CD14-positive monocyte (primary cell): ENCODE results near the gene DPF3. TPM values are rescaled to one million over a fixed set of nuclear protein-coding genes. Genes with fewer than 3 reads are reported as not detected.
"Not testable (repeated sequence)": the region's sequence is repeated elsewhere in the genome, so short reads cannot be mapped to it uniquely, and the experiment has no call there.

Experiments
- DNase-seq, 3 donors: peaks; one replicate each; pipeline ENCODE4 v3.0.0-alpha.2; 2011 to 2022
- H2AFZ ChIP-seq: 2 replicates; pipeline ENCODE4 v1.6.0; 2012; ENCODE audit warnings: mild to moderate bottlenecking, low read depth, low read length, inconsistent platforms; ENCODE audit not compliant: insufficient read depth, poor library complexity, severe bottlenecking
- H3K27ac ChIP-seq, 2 donors: 1 replicate in 1 of 2; 2 replicates in 1 of 2; pipeline ENCODE4 v1.5.1; 2012 to 2013; ENCODE audit warnings: low read length in 2 of 2, control low read depth in 1 of 2, inconsistent platforms in 1 of 2, low read depth in 1 of 2, mild to moderate bottlenecking in 1 of 2
- H3K27me3 ChIP-seq, 2 donors: one replicate each; pipeline versions ENCODE4 v1.6.0 to v1.6.1; 2011 to 2013; ENCODE audit warnings: low read length in 2 of 2; ENCODE audit not compliant: control insufficient read depth in 2 of 2, insufficient read depth in 2 of 2
- H3K36me3 ChIP-seq, 2 donors: replicated peaks in 1 of 2; 1 replicate in 1 of 2; 2 replicates in 1 of 2; pipeline versions ENCODE4 v1.5.1 to v1.6.1; 2012 to 2013; ENCODE audit warnings: low read length in 2 of 2, control low read depth in 1 of 2, inconsistent platforms in 1 of 2, mild to moderate bottlenecking in 1 of 2; ENCODE audit not compliant: insufficient read depth in 2 of 2, control insufficient read depth in 1 of 2
- H3K4me1 ChIP-seq, 2 donors: 1 replicate in 1 of 2; 2 replicates in 1 of 2; pipeline versions ENCODE4 v1.5.1 to v1.6.1; 2012 to 2013; ENCODE audit warnings: low read length in 2 of 2, control low read depth in 1 of 2, inconsistent platforms in 1 of 2, mild to moderate bottlenecking in 1 of 2, moderate library complexity in 1 of 2; ENCODE audit not compliant: insufficient read depth in 2 of 2, control insufficient read depth in 1 of 2
- H3K4me2 ChIP-seq: replicated peaks from 2 replicates; pipeline ENCODE3; 2012; ENCODE audit warnings: low read length, moderate library complexity, mild to moderate bottlenecking; ENCODE audit not compliant: poor library complexity, severe bottlenecking; ENCODE audit errors: extremely low read depth
- H3K4me3 ChIP-seq, 3 experiments: fragments of 200-600 bp in 1 of 3; sonication (generic) in 1 of 3; replicated peaks in 1 of 3; 1 replicate in 2 of 3; 2 replicates in 1 of 3; pipeline ENCODE4 v1.5.1; 2011 to 2013; ENCODE audit warnings: low read length in 3 of 3, mild to moderate bottlenecking in 3 of 3, control low read depth in 2 of 3, low read depth in 2 of 3, inconsistent platforms in 1 of 3, moderate library complexity in 1 of 3
- H3K79me2 ChIP-seq: 2 replicates; pipeline ENCODE4 v1.6.0; 2012; ENCODE audit warnings: mild to moderate bottlenecking, control low read depth, inconsistent platforms, low read length, moderate library complexity; ENCODE audit not compliant: insufficient read depth
- H3K9ac ChIP-seq: 2 replicates; pipeline ENCODE4 v1.6.0; 2017; ENCODE audit warnings: low read length, mild to moderate bottlenecking; ENCODE audit not compliant: insufficient read depth, poor library complexity, severe bottlenecking
- H3K9me3 ChIP-seq, 2 donors: replicated peaks in 1 of 2; 1 replicate in 1 of 2; 2 replicates in 1 of 2; pipeline versions ENCODE4 v1.5.1 to v1.6.1; 2012 to 2013; ENCODE audit warnings: low read length in 2 of 2, control low read depth in 1 of 2; ENCODE audit not compliant: control insufficient read depth in 1 of 2, insufficient read depth in 1 of 2
- H4K20me1 ChIP-seq: 2 replicates; pipeline ENCODE4 v1.6.0; 2012; ENCODE audit warnings: mild to moderate bottlenecking, low read length, control low read depth, moderate library complexity; ENCODE audit not compliant: insufficient read depth
- H3K27ac Mint-ChIP-seq, 7 donors: one replicate each; pipeline ENCODE4 v1.8.0; 2020; ENCODE audit warnings: mild to moderate bottlenecking in 7 of 7, mixed read lengths in 7 of 7, moderate library complexity in 6 of 7, inconsistent platforms in 2 of 7
- H3K27me3 Mint-ChIP-seq, 3 donors: one replicate each; pipeline ENCODE4 v1.8.0; 2021 to 2022; ENCODE audit warnings: low read depth in 3 of 3, mild to moderate bottlenecking in 3 of 3, mixed read lengths in 3 of 3, moderate library complexity in 3 of 3, inconsistent platforms in 1 of 3
- H3K36me3 Mint-ChIP-seq, 2 donors: one replicate each; pipeline ENCODE4 v1.8.0; 2020; ENCODE audit warnings: mixed read lengths in 2 of 2, inconsistent platforms in 1 of 2, mild to moderate bottlenecking in 1 of 2
- H3K4me1 Mint-ChIP-seq: one replicate; pipeline ENCODE4 v1.8.0; 2020; ENCODE audit warnings: mild to moderate bottlenecking, mixed read lengths
- H3K4me3 Mint-ChIP-seq, 2 donors: one replicate each; pipeline ENCODE4 v1.8.0; 2020; ENCODE audit warnings: mild to moderate bottlenecking in 2 of 2, mixed read lengths in 2 of 2, moderate library complexity in 1 of 2
- H3K9me3 Mint-ChIP-seq, 7 donors: one replicate each; pipeline ENCODE4 v1.8.0; 2020 to 2022; ENCODE audit warnings: mixed read lengths in 7 of 7, mild to moderate bottlenecking in 6 of 7, moderate library complexity in 6 of 7, inconsistent platforms in 2 of 7
- WGBS: methylation state at CpG from one replicate; pipeline ENCODE4 v1.1.5; 2013; ENCODE audit warnings: missing lambda C conversion rate; ENCODE audit not compliant: insufficient coverage; 5-methylcytosine and 5-hydroxymethylcytosine counted together
- intact Hi-C, 2 donors: fragments of 100-400 bp; cut with micrococcal nuclease; formaldehyde crosslinking; loops; one replicate each; pipeline versions ENCODE4 v1.15.0 to v1.15.1; 2023
- polyA plus RNA-seq, 3 donors: library from polyadenylated mRNA; depleted of rRNA in 1 of 3; unstranded in 2 of 3; stranded (reverse) in 1 of 3; fragments of 300-500 nt in 2 of 3; fragments of >200 nt in 1 of 3; fragmentation: Illumina TruSeq in 2 of 3; gene quantifications; 1 replicate in 2 of 3; 2 replicates in 1 of 3; pipeline ENCODE4 v1.2.3, GENCODE V29; 2012 to 2021
- TF ChIP-seq, protein P1 (sequence below): fragments of 200-600 bp; IDR thresholded peaks from one replicate; pipeline ENCODE4 v1.8.0; 2022; ENCODE audit warnings: antibody characterized with exemption, mild to moderate bottlenecking

Gene DPF3
- polyA plus RNA-seq, 3 donors: 0.33 to 0.39 TPM; not detected in 1

DNA sequence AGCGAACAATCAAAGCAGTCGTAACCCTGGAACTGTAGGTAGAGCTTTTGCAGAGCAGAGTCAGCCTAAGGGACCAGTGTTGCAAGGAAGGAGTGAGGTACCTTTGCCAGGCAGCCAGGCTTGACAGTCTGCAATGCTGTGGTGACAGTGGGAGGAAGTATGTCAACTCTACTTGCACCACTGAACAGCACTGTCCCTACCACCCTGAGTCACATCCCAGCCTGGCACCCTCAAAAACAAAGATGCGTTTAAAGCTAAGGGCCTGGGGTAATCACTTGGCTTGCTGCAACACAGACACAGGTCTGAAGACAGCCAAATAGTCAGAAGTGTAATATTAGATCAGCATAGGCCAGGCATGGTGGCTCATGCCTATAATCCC is 141.9 kb downstream of the DPF3 start:
- Histone ChIP-seq H4K20me1 (no peaks in the 10 kb centered on the region), H3K4me2 (no peak overlapping the region), H3K4me1 (no peaks in the 10 kb centered on the region), H3K9me3 (peaks cover 0 to 3% of the 10 kb centered on the region in 2 donors), H2AFZ (no peak overlapping the region), H3K27ac (no peak overlapping the region), H3K36me3 (no peaks in the 10 kb centered on the region), H3K4me3 (no peak overlapping the region), H3K27me3 (no peaks in the 10 kb centered on the region), H3K9ac (no peak overlapping the region), H3K79me2 (no peaks in the 10 kb centered on the region)
- DNase-seq: no peak
- Mint-ChIP-seq H3K4me1 (no peaks in the 10 kb centered on the region), H3K9me3 (peaks cover 0 to 13% (median 3%) of the 10 kb centered on the region in 7 donors), H3K27me3 (peaks cover 1 to 7% (median 5%) of the 10 kb centered on the region in 3 donors), H3K4me3 (no peak overlapping the region), H3K27ac (no peak overlapping the region), H3K36me3 (no peaks in the 10 kb centered on the region)
- WGBS: 100% methylated on average over 1 of the region's 3 CpGs
- TF ChIP-seq, protein P1, sequence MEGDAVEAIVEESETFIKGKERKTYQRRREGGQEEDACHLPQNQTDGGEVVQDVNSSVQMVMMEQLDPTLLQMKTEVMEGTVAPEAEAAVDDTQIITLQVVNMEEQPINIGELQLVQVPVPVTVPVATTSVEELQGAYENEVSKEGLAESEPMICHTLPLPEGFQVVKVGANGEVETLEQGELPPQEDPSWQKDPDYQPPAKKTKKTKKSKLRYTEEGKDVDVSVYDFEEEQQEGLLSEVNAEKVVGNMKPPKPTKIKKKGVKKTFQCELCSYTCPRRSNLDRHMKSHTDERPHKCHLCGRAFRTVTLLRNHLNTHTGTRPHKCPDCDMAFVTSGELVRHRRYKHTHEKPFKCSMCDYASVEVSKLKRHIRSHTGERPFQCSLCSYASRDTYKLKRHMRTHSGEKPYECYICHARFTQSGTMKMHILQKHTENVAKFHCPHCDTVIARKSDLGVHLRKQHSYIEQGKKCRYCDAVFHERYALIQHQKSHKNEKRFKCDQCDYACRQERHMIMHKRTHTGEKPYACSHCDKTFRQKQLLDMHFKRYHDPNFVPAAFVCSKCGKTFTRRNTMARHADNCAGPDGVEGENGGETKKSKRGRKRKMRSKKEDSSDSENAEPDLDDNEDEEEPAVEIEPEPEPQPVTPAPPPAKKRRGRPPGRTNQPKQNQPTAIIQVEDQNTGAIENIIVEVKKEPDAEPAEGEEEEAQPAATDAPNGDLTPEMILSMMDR: no peak
- intact Hi-C loops: no loop called here

GRCh38 chr14:72751276-72752033 is 142.4 kb downstream of the DPF3 start:
- Histone ChIP-seq H3K4me2 (no peak overlapping the region), H3K36me3 (no peaks in the 10 kb centered on the region)
- H3K4me3 Mint-ChIP-seq: no peak overlapping the region

DNA sequence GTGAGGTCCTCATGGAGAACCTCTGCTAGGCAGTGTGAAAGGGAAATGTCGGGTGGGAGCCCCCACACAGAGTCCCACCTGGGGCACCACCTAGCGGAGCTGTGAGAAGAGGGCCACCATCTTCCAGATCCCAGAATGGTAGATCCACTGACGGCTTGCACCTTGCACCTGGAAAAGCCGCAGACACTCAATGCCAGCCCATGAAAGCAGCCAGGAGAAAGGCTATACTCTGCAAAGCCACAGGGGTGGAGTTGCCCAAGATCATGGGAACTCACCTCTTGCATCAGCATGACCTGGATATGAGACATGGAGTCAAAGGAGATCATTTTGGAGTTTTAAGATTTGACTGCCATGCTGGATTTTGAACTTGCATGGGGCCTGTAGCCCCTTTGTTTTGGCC is 145.0 kb downstream of the DPF3 start:
- H3K36me3 Mint-ChIP-seq, H3K79me2 ChIP-seq, H3K27ac ChIP-seq, H3K4me2 ChIP-seq, H3K4me3 Mint-ChIP-seq, H3K36me3 ChIP-seq, H2AFZ ChIP-seq, H3K4me3 ChIP-seq, H3K27me3 ChIP-seq, H3K4me1 ChIP-seq, H3K27ac Mint-ChIP-seq, H3K9me3 ChIP-seq, H3K9me3 Mint-ChIP-seq, H3K9ac ChIP-seq, H3K4me1 Mint-ChIP-seq, H3K27me3 Mint-ChIP-seq, DNase-seq, H4K20me1 ChIP-seq, intact Hi-C loops: not testable (repeated sequence)
- WGBS: 91% methylated on average over 4 of the region's 4 CpGs

More at GRCh38 chr14:72751276-72752033, 142.4 kb downstream of the DPF3 start:
- no peak for DNase-seq
- H3K4me1 ChIP-seq: no peaks in the 10 kb centered on the region
- no peaks in the 10 kb centered on the region for H3K79me2 ChIP-seq
- TF ChIP-seq, protein P1: no peak
- H3K27me3 ChIP-seq: no peaks in the 10 kb centered on the region
- 96% methylated on average over 7 of the region's 9 CpGs for WGBS
- H3K4me1 Mint-ChIP-seq: no peaks in the 10 kb centered on the region
- H3K4me3 ChIP-seq: no peak overlapping the region
- H3K27ac ChIP-seq: no peak overlapping the region
- H2AFZ ChIP-seq: no peak overlapping the region
- intact Hi-C loops: no loop called here
- peaks cover 0 to 7% (median 4%) of the 10 kb centered on the region in 3 donors for H3K27me3 Mint-ChIP-seq
- no peaks in the 10 kb centered on the region for H3K36me3 Mint-ChIP-seq
- no peak overlapping the region for H3K9ac ChIP-seq
- no peaks in the 10 kb centered on the region for H4K20me1 ChIP-seq
- H3K9me3 ChIP-seq: peaks cover 0 to 3% of the 10 kb centered on the region in 2 donors
- peaks cover 0 to 13% (median 2%) of the 10 kb centered on the region in 7 donors for H3K9me3 Mint-ChIP-seq
- no peak overlapping the region for H3K27ac Mint-ChIP-seq
